Chondrocyte (in vitro differentiated cells): ENCODE measurements around the gene ACAA2. TPM values are rescaled to one million over a fixed set of nuclear protein-coding genes. Genes with fewer than 3 reads are reported as not detected.

ENCODE experiments used
- DNase-seq: peaks from one replicate; pipeline ENCODE4 v3.0.0; 2021; ENCODE audit warnings: mixed read lengths, low spot score
- H3K27ac Mint-ChIP-seq: one replicate; pipeline ENCODE4 v1.8.0; 2021; ENCODE audit warnings: mild to moderate bottlenecking, moderate library complexity, mixed read lengths; ENCODE audit not compliant: unreplicated experiment
- H3K27me3 Mint-ChIP-seq: 2 replicates; pipeline ENCODE4 v1.8.0; 2021; ENCODE audit warnings: low read depth, mixed read lengths
- H3K36me3 Mint-ChIP-seq: 2 replicates; pipeline ENCODE4 v1.8.0; 2021; ENCODE audit warnings: low read depth, mixed read lengths
- H3K4me1 Mint-ChIP-seq: 2 replicates; pipeline ENCODE4 v1.8.0; 2021; ENCODE audit warnings: low read depth, mild to moderate bottlenecking, mixed read lengths
- H3K4me3 Mint-ChIP-seq: one replicate; pipeline ENCODE4 v1.8.0; 2021; ENCODE audit warnings: mild to moderate bottlenecking, moderate library complexity, mixed read lengths; ENCODE audit not compliant: unreplicated experiment
- H3K9me3 Mint-ChIP-seq: 2 replicates; pipeline ENCODE4 v1.8.0; 2021; ENCODE audit warnings: low read depth, mixed read lengths
- CTCF ChIP-seq: fragments of 200-600 bp; sonication (generic); IDR thresholded peaks from 2 replicates; pipeline ENCODE4 v1.5.0; 2021; ENCODE audit warnings: antibody characterized with exemption, mild to moderate bottlenecking, moderate library complexity
- total RNA-seq: library from RNA; stranded (reverse); gene quantifications from 3 replicates; pipeline ENCODE4 v1.2.1, GENCODE V29; 2021

ACAA2 gene
- total RNA-seq, 1 donor from 2014 or later, result 60.3 TPM

GRCh38 chr18:49845629-49846360, 32.5 kb upstream of the ACAA2 start:
- no peak for TF ChIP-seq CTCF
- H3K4me1 Mint-ChIP-seq, result peaks cover 27% of the 10 kb centered on the region
- H3K4me3 Mint-ChIP-seq, result no peak overlapping the region
- no peaks in the 10 kb centered on the region for H3K36me3 Mint-ChIP-seq
- no peak for DNase-seq
- H3K9me3 Mint-ChIP-seq, result no peaks in the 10 kb centered on the region
- no peak overlapping the region for H3K27ac Mint-ChIP-seq
- H3K27me3 Mint-ChIP-seq, result peaks cover 2% of the 10 kb centered on the region

GRCh38 chr18:49844903-49845302, 31.6 kb upstream of the ACAA2 start:
- Mint-ChIP-seq H3K4me3 (no peak overlapping the region), H3K4me1 (peaks cover 26% of the 10 kb centered on the region), H3K9me3 (no peaks in the 10 kb centered on the region), H3K27ac (no peak overlapping the region), H3K36me3 (no peaks in the 10 kb centered on the region), H3K27me3 (peaks cover 2% of the 10 kb centered on the region)
- DNase-seq, result no peak
- TF ChIP-seq CTCF, result no peak

- H3K27me3 Mint-ChIP-seq, result peaks cover 2% of the 10 kb centered on the region
- H3K4me1 Mint-ChIP-seq, result peaks cover 20% of the 10 kb centered on the region
- no peaks in the 10 kb centered on the region for H3K36me3 Mint-ChIP-seq
- no peak overlapping the region for H3K27ac Mint-ChIP-seq
- no peak for DNase-seq
- TF ChIP-seq CTCF, result no peak
- no peaks in the 10 kb centered on the region for H3K9me3 Mint-ChIP-seq
- H3K4me3 Mint-ChIP-seq, result no peak overlapping the region
Observed at GRCh38 chr18:49843778-49844625, 30.7 kb upstream of the ACAA2 start.

- Mint-ChIP-seq H3K27me3 (peaks cover 2% of the 10 kb centered on the region), H3K4me1 (peaks cover 18% of the 10 kb centered on the region), H3K9me3 (no peaks in the 10 kb centered on the region), H3K27ac (no peak overlapping the region), H3K36me3 (no peaks in the 10 kb centered on the region), H3K4me3 (no peak overlapping the region)
- DNase-seq, result no peak
- no peak for TF ChIP-seq CTCF
Observed at GRCh38 chr18:49843131-49843530, 29.8 kb upstream of the ACAA2 start.

- no peak for TF ChIP-seq CTCF
- H3K27ac Mint-ChIP-seq, result no peak overlapping the region
- H3K27me3 Mint-ChIP-seq, result no peaks in the 10 kb centered on the region
- H3K4me3 Mint-ChIP-seq, result no peak overlapping the region
- H3K9me3 Mint-ChIP-seq, result no peaks in the 10 kb centered on the region
- no peak for DNase-seq
- H3K4me1 Mint-ChIP-seq, result peaks cover 18% of the 10 kb centered on the region
- no peaks in the 10 kb centered on the region for H3K36me3 Mint-ChIP-seq
Observed at GRCh38 chr18:49842656-49843055, 29.3 kb upstream of the ACAA2 start.
